ENCODE measurements around the gene ZNF423.

Gene ZNF423

DNA sequence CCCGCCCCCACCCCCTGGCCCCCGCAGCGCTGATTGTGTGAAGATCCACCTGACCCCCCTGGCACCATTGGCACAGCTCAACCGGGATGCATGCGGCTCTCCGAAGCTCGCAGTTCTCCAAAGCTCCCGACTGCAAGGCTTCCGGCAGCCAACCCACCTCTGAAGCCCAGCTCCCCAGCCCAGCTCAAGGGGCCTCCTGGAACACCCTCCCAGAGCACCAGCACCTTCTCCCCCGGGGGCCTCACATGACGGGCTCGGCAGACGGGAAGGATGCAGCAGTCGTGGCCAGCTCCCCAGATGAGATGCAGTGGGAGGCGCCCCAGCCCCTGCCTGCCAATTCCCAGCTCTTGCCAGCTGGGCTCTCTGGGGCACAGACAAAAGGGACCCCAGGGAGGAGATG, 215.3 kb downstream of the ZNF423 start:
- no peak for DNase-seq (ENCODE audit: low read depth)

DNA sequence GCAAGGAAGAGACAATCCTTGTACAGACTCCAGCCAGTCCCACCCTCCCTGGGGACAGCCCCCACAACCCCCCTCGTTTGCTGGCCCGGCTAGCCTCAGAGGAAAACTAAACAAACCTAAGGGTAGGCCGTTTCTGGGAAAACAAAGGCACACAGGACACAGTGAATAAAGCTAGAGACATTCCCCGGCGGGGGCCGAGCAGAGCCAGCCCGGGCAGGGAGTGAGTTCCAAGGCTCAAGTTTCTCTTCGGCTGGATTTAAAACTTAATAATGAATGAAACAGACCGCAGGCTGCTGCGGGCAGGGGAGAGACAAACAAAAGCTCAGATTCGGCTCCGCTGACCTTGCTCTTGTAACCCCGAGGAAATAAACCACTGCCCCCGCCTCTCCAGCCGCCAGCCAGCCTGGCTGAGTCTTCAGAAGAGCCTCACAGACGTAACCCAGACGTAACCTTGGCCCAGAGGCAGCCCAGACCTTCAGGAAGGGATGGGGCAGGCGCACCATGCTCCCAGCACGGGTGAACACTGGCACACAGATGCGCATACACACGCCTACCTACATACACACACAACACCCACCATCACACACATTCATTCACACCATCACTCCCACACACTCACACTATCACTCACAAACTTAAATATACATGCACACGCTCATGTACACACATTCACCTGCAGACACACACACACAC, 216.0 kb downstream of the ZNF423 start:
- no peak for DNase-seq (ENCODE audit: low read depth)

DNA sequence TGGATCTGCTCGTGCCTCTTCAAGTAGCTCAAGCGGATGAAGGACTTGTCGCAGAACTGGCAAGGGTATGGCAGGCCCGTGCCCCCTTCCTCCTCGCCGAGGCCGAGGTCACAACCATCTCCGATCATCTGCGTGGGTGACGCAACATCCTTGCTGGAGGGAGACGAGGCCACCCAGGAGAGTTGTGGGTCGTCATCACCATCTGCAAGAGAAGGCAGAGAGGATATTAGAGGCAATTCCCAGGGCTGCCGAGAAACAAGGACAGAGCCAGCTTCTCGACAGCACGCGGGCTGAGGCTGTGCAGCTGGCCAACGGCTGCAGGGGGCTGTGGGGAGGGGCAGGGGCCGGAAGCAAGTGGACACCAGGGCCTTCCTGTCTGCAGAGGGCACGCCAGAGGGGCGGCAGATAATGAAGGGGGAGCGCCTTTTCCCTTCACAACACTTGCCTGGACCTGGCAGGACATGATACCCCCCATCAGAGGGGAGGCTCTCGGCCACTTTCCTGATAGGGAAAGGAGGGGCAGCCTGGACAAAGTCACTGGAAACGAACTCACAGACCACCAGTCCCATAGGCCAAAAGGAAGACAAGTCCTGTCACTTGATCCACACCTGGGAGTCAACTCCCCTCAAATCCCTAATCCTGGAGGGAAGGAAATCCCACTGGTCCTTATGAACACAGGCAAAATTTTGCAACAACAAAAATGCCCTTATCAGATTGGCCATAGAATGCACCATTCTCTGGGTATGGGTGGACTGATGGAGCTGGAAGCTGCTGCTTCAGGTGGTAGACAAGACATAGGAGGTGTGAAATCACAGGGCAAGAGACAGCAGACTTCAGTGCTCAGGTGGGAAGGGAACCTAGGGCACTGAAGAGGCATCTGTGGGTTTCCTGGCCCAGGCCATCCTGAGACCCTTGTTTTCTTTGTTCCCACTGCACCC, 217.0 kb downstream of the ZNF423 start:
- DNase-seq (ENCODE audit: low read depth) = no peak

DNA sequence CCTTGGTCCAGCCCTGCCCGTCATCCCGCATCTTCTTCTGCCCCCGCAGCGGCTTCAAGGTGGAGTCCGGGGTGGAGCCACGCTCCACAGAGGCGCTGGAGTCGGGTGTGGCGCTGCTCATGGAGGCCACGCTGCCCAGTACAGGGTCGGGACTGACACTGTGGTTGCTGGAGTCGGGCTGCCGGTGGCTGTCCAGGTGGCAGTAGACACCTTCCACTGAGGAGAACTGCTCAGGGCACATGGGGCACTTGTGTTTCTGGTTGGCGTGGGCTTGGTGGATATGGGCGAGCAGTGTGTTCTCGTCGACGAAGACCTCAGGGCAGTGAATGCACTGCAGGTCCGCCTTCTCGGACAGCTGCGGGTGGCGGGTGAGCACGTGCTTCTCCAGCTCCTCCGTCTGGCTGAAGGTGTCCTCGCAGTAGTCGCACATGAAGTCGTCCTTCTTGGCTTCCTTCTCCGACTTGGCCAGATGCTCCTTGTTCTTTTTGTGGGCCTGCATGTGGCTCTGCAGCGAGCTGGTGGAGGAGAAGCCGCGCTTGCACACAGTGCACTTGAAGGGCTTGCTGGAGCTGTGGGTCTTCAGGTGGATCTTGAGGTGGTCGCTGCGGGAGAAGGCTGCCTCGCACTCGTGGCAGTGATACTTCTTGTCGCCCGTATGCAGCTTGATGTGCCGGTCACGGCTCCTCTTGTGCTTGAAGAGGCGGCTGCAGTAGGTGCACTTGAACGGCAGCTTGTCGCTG, 217.8 kb downstream of the ZNF423 start:
- DNase-seq (ENCODE audit: low read depth) = no peak

DNA sequence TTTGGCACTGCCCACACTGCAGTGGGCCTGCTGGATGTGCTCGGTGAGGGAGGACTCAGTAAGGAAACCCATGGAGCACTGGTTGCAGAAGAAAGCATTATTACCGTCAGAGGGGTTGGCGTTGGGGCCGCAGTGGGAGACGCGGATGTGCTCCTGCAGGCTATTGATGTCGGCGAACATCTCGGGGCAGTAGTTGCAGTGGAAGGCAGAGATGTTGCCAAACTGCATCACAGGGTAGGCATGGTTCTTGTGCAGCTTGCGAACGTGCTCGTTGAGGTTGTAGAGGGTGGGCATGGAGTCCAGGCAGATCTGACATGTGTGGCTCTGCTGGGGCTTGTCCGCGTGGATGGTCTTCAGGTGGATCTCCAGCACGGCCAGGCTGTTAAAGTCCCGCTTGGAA, 218.4 kb downstream of the ZNF423 start:
- no peak for DNase-seq (ENCODE audit: low read depth)

DNA sequence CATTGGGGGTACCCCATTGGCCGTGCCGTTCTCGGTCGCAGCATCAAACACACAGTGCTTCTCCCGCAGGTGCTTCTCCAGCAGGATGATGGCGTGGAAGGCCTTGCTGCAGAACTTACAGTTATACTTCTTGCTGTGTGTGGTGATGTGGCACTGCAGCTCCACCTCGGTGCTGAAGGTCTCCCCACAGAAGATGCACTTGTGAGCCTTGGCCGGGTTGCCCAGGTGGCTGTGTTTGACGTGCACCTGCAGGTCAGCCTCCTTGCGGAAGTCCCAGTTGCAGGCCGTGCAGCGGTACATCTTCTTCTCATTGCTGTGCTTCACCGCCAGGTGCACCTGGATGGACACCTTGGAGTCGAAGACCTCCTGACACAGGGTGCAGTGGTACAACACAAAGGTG, 219.3 kb downstream of the ZNF423 start:
- no peak for DNase-seq (ENCODE audit: low read depth)

DNA sequence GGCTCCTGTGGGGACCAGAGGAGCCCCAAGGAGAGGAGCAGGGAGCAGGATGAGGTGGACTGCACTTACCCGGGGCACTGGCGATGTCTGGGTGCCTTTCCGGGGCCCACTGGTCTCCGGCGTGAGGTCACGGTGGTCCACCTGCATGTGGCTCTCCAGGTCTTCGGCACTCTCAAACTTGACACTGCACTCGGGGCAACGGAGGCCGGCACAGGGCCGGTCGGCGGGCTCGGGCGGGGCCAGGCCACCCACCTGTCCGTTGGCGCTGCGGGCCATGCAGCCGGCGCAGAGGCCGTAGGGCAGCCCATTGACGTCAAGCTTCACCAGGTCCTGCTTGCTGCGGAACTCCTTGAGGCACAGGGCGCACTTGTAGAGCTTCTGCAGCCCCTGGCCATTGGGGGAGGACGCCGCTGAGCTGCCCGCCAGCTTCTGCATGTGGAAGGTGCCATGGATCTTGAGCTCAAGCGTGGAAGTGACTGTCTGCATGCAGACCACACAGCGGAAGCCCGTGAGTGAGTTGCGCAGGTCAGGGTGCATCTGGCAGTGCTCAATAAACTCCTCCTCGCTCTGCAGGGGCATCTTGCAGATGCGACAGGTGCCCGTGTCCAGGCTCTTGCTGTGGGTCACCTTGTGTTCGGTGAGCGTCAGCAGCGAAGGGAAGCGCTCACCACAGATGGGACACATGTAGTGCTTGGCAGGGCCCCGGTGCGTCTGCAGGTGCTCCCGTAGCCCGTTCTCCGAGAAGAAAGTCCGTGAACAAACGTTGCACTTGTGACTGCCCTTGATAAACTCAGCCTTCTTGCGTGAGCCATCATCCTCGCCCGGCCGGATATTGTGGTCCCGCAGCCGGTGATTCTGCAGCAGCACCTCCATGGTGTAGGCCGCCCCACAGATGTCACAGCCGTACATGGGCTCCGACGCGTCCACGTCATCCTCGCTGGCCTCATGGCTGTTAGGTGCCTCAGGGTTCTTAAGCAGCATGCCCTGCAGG, 220.0 kb downstream of the ZNF423 start:
- DNase-seq (ENCODE audit: low read depth) = no peak

DNA sequence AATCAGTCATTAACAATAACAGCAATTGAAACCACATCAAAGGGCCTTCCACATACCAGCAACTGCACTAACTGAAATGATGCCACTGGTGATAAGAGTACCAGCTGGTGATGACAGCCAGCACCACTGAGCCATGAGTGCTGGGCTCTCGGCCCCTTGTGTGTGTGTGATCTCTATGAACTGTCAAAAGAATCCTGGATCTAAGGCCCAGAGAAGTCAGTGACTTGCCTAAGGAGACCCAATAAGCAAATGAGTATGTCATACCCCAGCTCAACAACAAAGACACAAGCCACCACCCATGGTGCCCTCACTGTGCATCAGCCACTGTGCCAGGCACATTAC, 220.9 kb downstream of the ZNF423 start:
- DNase-seq (ENCODE audit: low read depth) = no peak

DNA sequence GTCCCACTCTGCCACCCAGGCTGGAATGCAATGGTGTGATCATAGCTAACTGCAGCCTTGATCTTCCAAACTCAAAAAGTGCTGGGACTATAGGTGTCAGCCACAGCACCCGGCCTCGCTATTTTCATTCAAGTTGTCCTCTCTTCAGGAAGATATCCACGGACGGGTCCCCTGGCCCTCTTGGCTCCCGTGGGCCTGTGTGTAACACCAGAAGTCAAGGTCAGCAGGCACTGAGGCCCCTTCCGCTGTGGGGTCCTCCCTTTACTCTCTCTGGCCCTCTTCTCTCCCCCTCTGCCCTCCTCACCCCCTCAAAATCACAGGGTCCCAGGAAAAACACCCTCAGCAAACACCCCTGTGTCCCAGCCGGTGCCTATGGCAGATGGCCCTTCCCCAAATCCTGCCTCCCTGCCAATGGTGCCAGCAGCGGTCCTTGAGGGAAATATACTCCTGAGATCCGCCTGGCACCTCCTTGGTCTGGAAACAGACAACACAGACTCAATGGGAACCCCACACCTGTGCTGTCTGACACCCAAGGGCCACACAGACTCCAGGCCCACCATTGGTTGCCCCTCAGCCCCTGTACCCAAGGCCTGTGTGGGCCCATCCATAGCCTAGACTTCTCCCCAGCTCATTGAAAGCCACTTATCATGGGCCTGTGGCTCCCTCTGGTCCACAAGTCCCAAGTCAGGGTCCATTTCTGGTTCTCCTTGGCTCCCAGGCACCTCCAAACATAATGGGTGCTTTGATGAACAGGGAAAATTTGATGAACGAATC, 221.5 kb downstream of the ZNF423 start:
- no peak for DNase-seq (ENCODE audit: low read depth)

DNA sequence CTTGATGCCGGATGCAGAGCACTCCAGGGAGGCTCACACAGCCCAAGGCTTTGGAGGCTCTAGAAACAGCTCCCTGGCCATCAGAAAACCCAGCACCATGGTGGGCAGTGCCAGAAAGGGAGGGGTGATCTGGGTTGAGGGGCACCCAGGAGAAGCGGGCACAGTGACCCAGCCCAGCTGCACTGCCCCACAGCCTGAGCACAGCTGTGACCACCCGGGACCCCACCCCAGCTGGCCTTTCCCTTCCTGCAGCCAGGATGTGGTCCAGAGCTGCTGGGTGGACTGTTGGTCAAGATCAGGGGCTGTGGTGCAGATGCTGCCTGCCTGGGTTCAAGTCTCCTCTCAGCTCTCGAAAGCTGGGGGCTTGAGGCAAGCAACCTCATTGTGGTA, 223.1 kb downstream of the ZNF423 start:
- DNase-seq (ENCODE audit: low read depth) = no peak

DNA sequence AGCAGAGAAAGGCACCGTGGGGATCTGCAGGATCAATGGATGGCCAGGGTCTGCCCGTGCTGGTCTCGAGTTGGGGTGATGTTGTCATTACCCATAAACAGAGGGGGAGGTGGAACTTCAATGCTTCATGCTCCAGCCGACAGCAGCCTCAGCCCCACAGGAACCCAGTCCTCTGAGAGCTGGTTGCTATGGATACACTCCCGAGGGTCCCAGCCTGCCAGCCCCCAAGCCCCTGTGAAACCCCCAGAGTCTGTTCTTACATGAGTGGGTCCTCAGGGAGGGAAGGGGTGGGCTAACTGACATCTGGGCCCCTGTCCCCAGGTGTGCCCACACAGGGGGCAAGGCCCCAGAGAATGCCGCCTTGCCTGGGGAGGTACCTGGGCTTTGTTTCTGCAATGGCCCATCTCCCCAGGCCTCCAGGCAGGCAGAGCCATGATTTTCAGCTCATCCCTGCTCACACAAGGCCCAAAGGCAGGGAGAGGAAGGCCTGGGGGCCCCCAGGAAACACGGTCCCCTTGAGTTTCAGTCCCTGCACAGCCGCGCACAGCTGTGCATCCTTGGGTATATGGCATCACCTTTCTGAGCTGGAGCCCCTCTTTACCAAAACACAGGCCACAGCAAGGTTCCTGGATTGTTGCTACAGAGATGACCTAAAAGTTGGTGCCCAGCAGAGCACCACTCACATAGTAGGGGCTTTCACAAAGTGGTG, 223.7 kb downstream of the ZNF423 start:
- DNase-seq (ENCODE audit: low read depth) = no peak

DNA sequence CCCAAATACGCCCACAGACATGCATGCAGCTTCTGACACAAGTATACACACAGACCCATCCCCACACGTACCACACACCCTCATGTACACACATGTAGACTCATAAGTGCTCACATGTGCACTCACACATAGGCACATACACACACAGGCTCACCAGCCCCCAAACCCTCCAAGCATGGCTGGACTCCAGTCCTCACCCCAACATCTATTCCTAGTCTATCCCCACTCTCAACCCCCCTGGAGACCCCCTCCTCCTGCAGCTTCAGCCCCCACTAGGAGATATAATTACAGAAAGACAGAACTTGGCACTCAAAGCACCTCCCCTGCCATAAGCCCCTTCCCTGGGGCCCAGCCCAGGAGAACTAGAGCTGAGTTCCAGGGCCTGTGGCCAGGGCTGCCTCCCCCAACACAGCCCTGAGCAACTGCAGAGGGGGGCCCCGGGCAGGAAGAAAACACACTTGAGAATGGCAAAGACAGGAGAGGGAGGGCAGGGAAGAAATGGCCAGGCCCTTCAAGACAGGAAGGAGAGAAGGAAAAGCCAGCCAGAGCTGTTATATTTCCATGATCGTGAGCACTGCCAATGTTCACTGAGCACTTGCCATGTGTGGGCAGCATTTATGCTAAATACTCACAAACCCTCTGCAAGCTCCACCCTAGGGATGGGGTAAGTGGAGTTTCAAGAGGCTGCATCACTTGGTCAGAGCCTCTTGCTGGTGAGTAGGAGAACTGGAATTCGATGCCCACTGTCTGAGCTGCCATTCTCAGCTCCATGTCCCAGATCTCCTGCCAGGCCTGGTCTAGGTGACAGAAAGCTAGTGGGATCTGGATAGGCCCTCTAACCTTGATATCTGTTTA, 224.5 kb downstream of the ZNF423 start:
- peak; percentile 51 for DNase-seq (ENCODE audit: low read depth)

DNA sequence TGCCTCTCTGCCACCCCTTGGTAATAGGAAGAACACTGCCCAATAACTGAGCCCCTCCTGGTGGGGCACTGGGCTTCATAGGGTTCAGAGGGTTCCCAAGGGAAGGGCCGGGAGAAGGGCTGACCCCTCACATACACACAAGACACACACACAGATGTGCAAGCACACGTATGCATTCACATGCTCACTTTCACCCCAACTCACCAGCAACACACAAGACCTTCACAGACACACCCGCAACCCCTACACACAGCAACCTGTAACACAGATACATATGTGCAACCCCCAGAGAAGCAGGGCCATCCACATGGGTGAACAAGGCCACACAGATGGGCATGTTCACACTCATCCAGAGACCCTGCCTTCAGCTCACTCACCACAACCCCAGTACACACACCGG, 225.1 kb downstream of the ZNF423 start:
- no peak for DNase-seq (ENCODE audit: low read depth)

DNA sequence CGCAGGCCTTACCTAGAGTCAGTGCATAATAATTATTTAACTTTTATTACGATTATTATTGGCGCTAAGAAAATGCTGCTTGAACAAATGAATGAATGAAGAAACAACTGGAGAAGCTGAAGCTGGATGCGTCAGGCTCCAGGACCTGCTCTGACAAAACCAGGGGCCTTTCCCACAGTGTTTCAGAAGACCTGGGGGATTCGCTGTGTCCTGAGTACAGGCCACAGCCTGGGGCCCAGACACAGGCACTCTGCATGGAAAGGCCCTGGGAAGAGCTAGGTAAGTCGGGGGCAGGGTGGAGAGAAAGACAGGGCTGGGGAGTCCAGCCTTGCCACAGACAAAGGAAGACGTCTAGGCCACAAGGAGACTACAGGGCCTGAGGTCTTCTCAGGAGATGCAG, 226.1 kb downstream of the ZNF423 start:
- no peak for DNase-seq (ENCODE audit: low read depth)

DNA sequence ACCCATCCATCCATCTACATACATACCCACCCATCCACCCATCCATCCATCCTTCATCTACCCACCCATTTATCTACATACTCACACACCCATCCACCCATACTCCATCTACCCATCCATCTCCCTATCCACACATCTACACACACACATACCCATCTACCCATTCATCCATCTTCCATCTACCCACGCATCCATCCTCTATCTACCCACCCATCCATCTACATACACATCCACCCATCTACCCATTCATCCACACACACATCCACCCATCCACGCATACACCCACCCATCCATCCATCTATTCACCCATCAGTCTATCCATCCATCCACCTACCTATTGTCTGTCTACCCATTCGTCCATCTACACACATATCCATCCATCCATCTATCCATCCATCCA, 227.8 kb downstream of the ZNF423 start:
- no peak for DNase-seq (ENCODE audit: low read depth)

DNA sequence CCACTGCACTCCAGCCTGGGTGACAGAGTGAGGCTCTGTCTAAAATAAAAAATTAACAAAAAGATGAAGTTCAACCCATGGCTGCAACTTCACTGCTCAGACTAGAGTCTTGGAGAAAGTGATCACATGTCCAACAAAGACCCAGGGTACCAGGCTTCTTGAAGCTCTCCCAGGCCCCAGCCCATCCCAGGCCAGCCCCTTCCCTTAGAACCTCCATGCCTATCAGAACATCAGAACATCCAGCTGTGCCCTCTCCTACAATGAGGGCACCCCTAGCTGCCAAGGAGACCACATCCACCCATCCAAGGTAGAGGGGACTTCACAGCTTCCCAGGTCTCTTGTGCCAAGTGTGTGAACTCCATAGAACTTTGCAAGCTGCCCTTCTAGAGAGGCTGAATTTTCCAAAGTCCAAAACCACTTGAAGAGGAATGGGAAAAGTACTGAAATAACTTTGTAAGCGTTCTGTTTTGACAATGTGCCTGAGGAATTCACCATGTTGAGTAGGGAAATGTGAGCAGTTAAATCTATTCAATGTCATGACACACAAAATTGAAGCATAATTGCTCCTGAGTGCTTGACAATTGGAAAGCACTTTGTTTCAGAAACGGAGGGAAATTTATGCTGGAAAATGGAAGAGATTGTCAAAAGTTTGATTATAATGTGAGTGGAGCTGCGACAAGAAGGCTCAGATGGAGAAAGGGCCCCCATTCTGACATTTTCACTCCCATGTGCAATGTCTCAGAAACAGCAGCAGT, 230.4 kb downstream of the ZNF423 start:
- no peak for DNase-seq (ENCODE audit: low read depth)

DNA sequence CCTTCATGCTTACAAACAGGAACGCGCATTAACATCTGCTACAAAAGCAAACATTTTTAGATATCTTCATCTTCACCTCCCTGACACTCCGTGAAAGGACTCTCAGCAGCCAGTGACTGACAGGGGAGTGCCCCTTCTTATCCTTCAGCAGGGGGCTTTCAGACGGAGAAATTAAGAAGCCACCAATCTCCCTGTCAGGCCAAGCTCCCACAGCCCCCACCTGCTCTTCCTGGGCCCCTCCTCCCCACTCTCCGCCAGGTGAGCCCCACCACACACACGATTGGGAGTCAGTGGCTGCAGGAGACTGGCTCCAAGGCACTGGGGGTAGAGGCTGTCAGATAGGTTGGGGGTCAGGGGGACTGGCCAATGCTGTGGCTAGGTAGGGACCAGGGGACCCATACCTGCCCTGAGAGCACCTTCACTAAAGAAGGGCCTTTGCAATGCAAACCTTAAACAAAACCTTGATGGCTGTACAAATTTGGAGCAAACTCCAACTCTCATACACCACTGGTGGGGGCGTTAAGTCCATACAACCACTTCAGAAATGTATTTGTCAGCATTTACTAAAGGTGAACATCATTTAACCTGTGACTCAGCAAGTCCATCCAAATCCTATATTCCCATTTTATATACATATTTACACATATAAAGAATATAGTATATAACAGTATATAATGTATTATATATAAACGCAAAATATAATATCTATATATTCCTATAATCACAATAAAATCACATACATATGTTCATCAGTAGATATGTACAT, 232.2 kb downstream of the ZNF423 start:
- DNase-seq (ENCODE audit: low read depth) = no peak
